MCF 10A (cell line): ENCODE data around the gene TNP2. TPM values are rescaled to one million over a fixed set of nuclear protein-coding genes. Genes with fewer than 3 reads are reported as not detected.

Experiments used
- BruUV-seq: library from RNA; stranded (reverse); fragments of 400-500 nt; replicated peaks from 2 replicates; lab custom pipeline; 2021; lab: Mats Ljungman, UMichigan
- CTCF ChIA-PET: fragments of 300-600 bp; sonication (Branson Sonifier 250); formaldehyde crosslinking; extraction: SDS; loops from one replicate; lab custom pipeline; 2021; ENCODE audit warnings: antibody characterized with exemption, inconsistent platforms; lab: Yijun Ruan, JAX
- POLR2A ChIA-PET: fragments of 300-600, 350-650 bp; sonication (Branson Sonifier 250); formaldehyde crosslinking; extraction: SDS; loops from one replicate; lab custom pipeline; 2020; ENCODE audit warnings: antibody characterized with exemption, inconsistent platforms; lab: Yijun Ruan, JAX
- DNase-seq: peaks from one replicate; pipeline ENCODE4 v3.0.0-alpha.2; 2018; ENCODE audit not compliant: unreplicated experiment
- H3K27ac Mint-ChIP-seq: one replicate; pipeline ENCODE4 v1.8.0; 2022; ENCODE audit warnings: mild to moderate bottlenecking, low read depth, mixed read lengths; ENCODE audit not compliant: unreplicated experiment
- H3K27me3 Mint-ChIP-seq: one replicate; pipeline ENCODE4 v1.8.0; 2022; ENCODE audit warnings: mixed read lengths; ENCODE audit not compliant: insufficient read depth, unreplicated experiment
- H3K36me3 Mint-ChIP-seq: one replicate; pipeline ENCODE4 v1.8.0; 2022; ENCODE audit warnings: mild to moderate bottlenecking, moderate library complexity, mixed read lengths; ENCODE audit not compliant: insufficient read depth, unreplicated experiment
- H3K4me1 Mint-ChIP-seq: one replicate; pipeline ENCODE4 v1.8.0; 2022; ENCODE audit warnings: mixed read lengths; ENCODE audit not compliant: insufficient read depth, unreplicated experiment
- H3K4me3 Mint-ChIP-seq: one replicate; pipeline ENCODE4 v1.8.0; 2022; ENCODE audit warnings: mild to moderate bottlenecking, moderate library complexity, mixed read lengths; ENCODE audit not compliant: unreplicated experiment
- H3K9me3 Mint-ChIP-seq: one replicate; pipeline ENCODE4 v1.8.0; 2022; ENCODE audit warnings: mixed read lengths; ENCODE audit not compliant: unreplicated experiment
- CTCF ChIP-seq: fragments of 200-600 bp; IDR thresholded peaks from one replicate; pipeline ENCODE4 v1.8.0; 2022; ENCODE audit warnings: antibody characterized with exemption, mild to moderate bottlenecking; ENCODE audit not compliant: unreplicated experiment
- intact Hi-C: fragments of 100-400 bp; cut with micrococcal nuclease; formaldehyde crosslinking; loops from 2 replicates; pipeline ENCODE4 v1.14.1; 2022
- total RNA-seq: library from RNA; stranded (reverse); gene quantifications from 2 replicates; pipeline ENCODE4 v1.2.3, GENCODE V29; 2022

TNP2 gene
- total RNA-seq, 1 experiment from 2014 or later: not detected

GRCh38 chr16:11285842-11286241 lies 16.7 kb upstream of the TNP2 start:
- ChIA-PET CTCF (no interaction called here), POLR2A (interaction anchor here (0.5 kb wide), 1 partner anchor 151 kb away, joined by 3 read pairs; no protein-coding TSS in a partner anchor)
- Mint-ChIP-seq H3K27me3 (peaks cover 59% of the 10 kb centered on the region), H3K27ac (no peak overlapping the region), H3K4me1 (no peaks in the 10 kb centered on the region), H3K4me3 (no peak overlapping the region), H3K36me3 (no peaks in the 10 kb centered on the region), H3K9me3 (no peaks in the 10 kb centered on the region)
- intact Hi-C loops: no loop called here
- BruUV-seq: no TSS peak
- DNase-seq: no peak
- TF ChIP-seq CTCF: no peak

GRCh38 chr16:11283820-11284248 lies 14.7 kb upstream of the TNP2 start:
- no peaks in the 10 kb centered on the region for H3K36me3 Mint-ChIP-seq
- intact Hi-C loops: no loop called here
- no peak overlapping the region for H3K4me3 Mint-ChIP-seq
- ChIA-PET CTCF (interaction anchor here (0.6 to 0.9 kb wide), 3 partner anchors 320 to 1490 kb away, joined by 3 to 4 read pairs (median 3); no protein-coding TSS in a partner anchor), POLR2A (no interaction called here)
- no peak overlapping the region for H3K27ac Mint-ChIP-seq
- no peaks in the 10 kb centered on the region for H3K4me1 Mint-ChIP-seq
- no peaks in the 10 kb centered on the region for H3K9me3 Mint-ChIP-seq
- H3K27me3 Mint-ChIP-seq: peaks cover 45% of the 10 kb centered on the region
- TF ChIP-seq CTCF: no peak
- DNase-seq: no peak
- BruUV-seq: no TSS peak

- Mint-ChIP-seq H3K4me1 (peaks cover 6% of the 10 kb centered on the region), H3K36me3 (no peaks in the 10 kb centered on the region), H3K4me3 (no peak within 1 kb of the TSS), H3K27me3 (peaks cover 26% of the 10 kb centered on the region), H3K9me3 (no peaks in the 10 kb centered on the region), H3K27ac (no peak within 1 kb of the TSS)
- intact Hi-C loops: no loop called here
- ChIA-PET POLR2A (no interaction called here), CTCF (no interaction called here)
- no peak for TF ChIP-seq CTCF
- DNase-seq: no peak
- no TSS peak for BruUV-seq
Observed at GRCh38 chr16:11280616-11281522, 11.7 kb upstream of the TNP2 start, which contains the start of gene PRM1. TSS of gene PRM1 (minus strand) at chr16:11281330. CDS start at chr16:11281238, 92 bp downstream.
